H1 (cell line): Measurements from ENCODE around the gene OPALIN. TPM values are rescaled to one million over a fixed set of nuclear protein-coding genes. Genes with fewer than 3 reads are reported as not detected.
A peak's percentile ranks its signal among the peaks of the same experiment; 100 is the strongest.

Experiments
- CTCF ChIA-PET: fragments of 300-600 bp; sonication (Branson Sonifier 250); formaldehyde crosslinking; loops from one replicate; lab custom pipeline; 2021; ENCODE audit not compliant: partially characterized antibody; lab: Charles Lee
- POLR2A ChIA-PET: fragments of 300-600 bp; sonication (Branson Sonifier 250); formaldehyde crosslinking; loops from one replicate; lab custom pipeline; 2021; ENCODE audit warnings: inconsistent platforms; ENCODE audit not compliant: partially characterized antibody; lab: Charles Lee
- DNase-seq, 2 experiments: peaks; one replicate each; pipeline versions ENCODE4 v3.0.0 to v3.0.0-alpha.2; 2010 to 2022; ENCODE audit warnings: low spot score in 2 of 2, low read depth in 1 of 2, mixed read lengths in 1 of 2
- FAIRE-seq: peaks from 2 replicates; lab custom pipeline; 2011; peaks lifted over from hg19 to GRCh38; lab: Jason Lieb, UNC
- H2AFZ ChIP-seq: 2 replicates; pipeline ENCODE4 v1.8.1; 2012; ENCODE audit warnings: low read length, inconsistent platforms
- H2AK5ac ChIP-seq: 2 replicates; pipeline ENCODE4 v1.6.1; 2013; ENCODE audit warnings: low read depth, low read length
- H2BK120ac ChIP-seq: replicated peaks from 2 replicates; pipeline ENCODE3; 2013; ENCODE audit warnings: low read depth, low read length, inconsistent platforms
- H2BK12ac ChIP-seq: 2 replicates; pipeline ENCODE4 v1.6.1; 2013; ENCODE audit warnings: low read depth, low read length
- H2BK15ac ChIP-seq: 2 replicates; pipeline ENCODE4 v1.6.1; 2013; ENCODE audit warnings: low read length
- H2BK20ac ChIP-seq: 2 replicates; pipeline ENCODE4 v1.6.1; 2013; ENCODE audit warnings: low read length
- H2BK5ac ChIP-seq: 2 replicates; pipeline ENCODE4 v1.6.1; 2013; ENCODE audit warnings: low read depth, low read length
- H3K14ac ChIP-seq: 2 replicates; pipeline ENCODE4 v1.6.1; 2013; ENCODE audit warnings: inconsistent platforms; ENCODE audit not compliant: insufficient read length
- H3K18ac ChIP-seq: 2 replicates; pipeline ENCODE4 v1.6.1; 2013; ENCODE audit warnings: low read length; ENCODE audit errors: extremely low read depth
- H3K23ac ChIP-seq: 2 replicates; pipeline ENCODE4 v1.6.1; 2013; ENCODE audit warnings: inconsistent platforms; ENCODE audit not compliant: insufficient read length
- H3K23me2 ChIP-seq: 2 replicates; pipeline ENCODE4 v1.6.1; 2013; ENCODE audit warnings: low read depth, low read length
- H3K27ac ChIP-seq: 2 replicates; pipeline ENCODE4 v1.6.1; 2011; ENCODE audit warnings: low read depth, low read length, inconsistent platforms
- H3K27me3 ChIP-seq, 4 experiments: replicated peaks in 1 of 4; 1 replicate in 1 of 4; 2 replicates in 3 of 4; pipeline versions ENCODE4 v1.6.1 to v1.8.1; 2011 to 2013; ENCODE audit warnings: low read length in 3 of 4, mild to moderate bottlenecking in 3 of 4, inconsistent platforms in 2 of 4, mixed read lengths in 2 of 4, moderate library complexity in 1 of 4; ENCODE audit not compliant: control insufficient read depth in 3 of 4, insufficient read depth in 3 of 4; ENCODE audit errors: extremely low read depth in 1 of 4
- H3K36me3 ChIP-seq, 4 experiments: 2 replicates each; pipeline versions ENCODE4 v1.6.1 to v1.8.1; 2011 to 2013; ENCODE audit warnings: mild to moderate bottlenecking in 4 of 4, low read length in 3 of 4, moderate library complexity in 2 of 4, control low read depth in 1 of 4, inconsistent platforms in 1 of 4; ENCODE audit not compliant: insufficient read depth in 4 of 4, control insufficient read depth in 2 of 4
- H3K4ac ChIP-seq: replicated peaks from 2 replicates; pipeline ENCODE3; 2013; ENCODE audit warnings: low read length, low read depth, mixed read lengths, inconsistent platforms; ENCODE audit not compliant: insufficient read length
- H3K4me1 ChIP-seq, 4 experiments: replicated peaks in 1 of 4; 1 replicate in 1 of 4; 2 replicates in 3 of 4; pipeline versions ENCODE4 v1.6.1 to v1.8.1; 2011 to 2013; ENCODE audit warnings: low read length in 3 of 4, inconsistent platforms in 2 of 4, mixed read lengths in 1 of 4; ENCODE audit not compliant: insufficient read depth in 4 of 4, control insufficient read depth in 3 of 4
- H3K4me2 ChIP-seq, 2 experiments: 2 replicates each; pipeline versions ENCODE4 v1.6.1 to v1.8.1; 2011 to 2013; ENCODE audit warnings: low read depth in 2 of 2, low read length in 2 of 2, control low read depth in 1 of 2, inconsistent platforms in 1 of 2, mild to moderate bottlenecking in 1 of 2; ENCODE audit not compliant: insufficient read depth in 1 of 2
- H3K4me3 ChIP-seq, 4 experiments: fragments of 200-600, 300-600 bp in 1 of 4; sonication (generic), shearing (Covaris generic), sonication (Bioruptor Twin) in 1 of 4; 2 replicates each; pipeline versions ENCODE4 v1.5.1 to v1.8.1; 2011 to 2016; ENCODE audit warnings: low read length in 4 of 4, low read depth in 3 of 4, control low read depth in 2 of 4, inconsistent platforms in 2 of 4, mild to moderate bottlenecking in 2 of 4, mixed read lengths in 1 of 4, moderate library complexity in 1 of 4; ENCODE audit not compliant: insufficient read depth in 2 of 4; ENCODE audit errors: extremely low read depth in 1 of 4
- H3K56ac ChIP-seq: replicated peaks from 2 replicates; pipeline ENCODE3; 2013; ENCODE audit warnings: low read depth, mild to moderate bottlenecking, mixed read lengths, low read length, inconsistent platforms; ENCODE audit not compliant: insufficient read length
- H3K79me1 ChIP-seq: 2 replicates; pipeline ENCODE4 v1.6.1; 2013; ENCODE audit warnings: low read depth, low read length, control low read depth
- H3K79me2 ChIP-seq, 2 experiments: 2 replicates each; pipeline versions ENCODE4 v1.6.1 to v1.8.1; 2012 to 2013; ENCODE audit warnings: low read length in 2 of 2, mild to moderate bottlenecking in 2 of 2, inconsistent platforms in 1 of 2; ENCODE audit not compliant: insufficient read depth in 2 of 2, control insufficient read depth in 1 of 2
- H3K9ac ChIP-seq, 4 experiments: replicated peaks in 1 of 4; 1 replicate in 1 of 4; 2 replicates in 3 of 4; pipeline versions ENCODE4 v1.6.1 to v1.8.1; 2011 to 2013; ENCODE audit warnings: low read depth in 3 of 4, low read length in 3 of 4, control low read depth in 2 of 4, mild to moderate bottlenecking in 2 of 4, moderate library complexity in 2 of 4, inconsistent platforms in 1 of 4; ENCODE audit errors: extremely low read depth in 1 of 4
- H3K9me3 ChIP-seq, 2 experiments: 2 replicates each; pipeline versions ENCODE4 v1.6.1 to v1.8.1; 2012 to 2013; ENCODE audit warnings: mild to moderate bottlenecking in 2 of 2, moderate library complexity in 2 of 2, control low read depth in 1 of 2, inconsistent platforms in 1 of 2, low read depth in 1 of 2, low read length in 1 of 2, mixed read lengths in 1 of 2; ENCODE audit not compliant: insufficient read depth in 2 of 2
- H4K20me1 ChIP-seq, 2 experiments: replicated peaks in 1 of 2; 2 replicates each; pipeline versions ENCODE3 to v1.8.1; 2011 to 2013; ENCODE audit warnings: inconsistent platforms in 2 of 2, low read length in 2 of 2, mild to moderate bottlenecking in 1 of 2; ENCODE audit not compliant: insufficient read depth in 2 of 2, control insufficient read depth in 1 of 2
- H4K5ac ChIP-seq: 2 replicates; pipeline ENCODE4 v1.6.1; 2013; ENCODE audit warnings: low read length, low read depth, mixed read lengths, inconsistent platforms; ENCODE audit not compliant: insufficient read length
- H4K8ac ChIP-seq: 2 replicates; pipeline ENCODE4 v1.8.0; 2013; ENCODE audit warnings: mild to moderate bottlenecking, moderate library complexity, low read length, inconsistent platforms; ENCODE audit not compliant: insufficient read depth; ENCODE audit errors: extremely low read depth
- H4K91ac ChIP-seq: replicated peaks from 2 replicates; pipeline ENCODE3; 2013; ENCODE audit warnings: low read length, mixed read lengths, inconsistent platforms; ENCODE audit not compliant: insufficient read length
- BACH1 ChIP-seq: IDR thresholded peaks from 2 replicates; pipeline ENCODE4 v1.6.1; 2012; ENCODE audit warnings: low read length, improper control_type of control experiment
- GABPA ChIP-seq: IDR thresholded peaks from 2 replicates; pipeline ENCODE4 v1.6.1; 2011; ENCODE audit warnings: mild to moderate bottlenecking, low read length, moderate library complexity, borderline replicate concordance; ENCODE audit not compliant: insufficient read depth
- HDAC6 ChIP-seq: IDR thresholded peaks from one replicate; pipeline ENCODE4 v1.7.1; 2012; ENCODE audit warnings: low read depth, mild to moderate bottlenecking, inconsistent platforms, low read length, moderate library complexity
- MAFK ChIP-seq: IDR thresholded peaks from 2 replicates; pipeline ENCODE4 v1.6.1; 2012; ENCODE audit warnings: low read depth, mild to moderate bottlenecking, improper control_type of control experiment, low read length
- SIN3A ChIP-seq, 2 experiments: IDR thresholded peaks in 1 of 2; conservative IDR thresholded peaks in 1 of 2; 2 replicates each; pipeline ENCODE4 v1.6.1; 2011 to 2012; ENCODE audit warnings: low read length in 2 of 2, improper control_type of control experiment in 1 of 2, low read depth in 1 of 2, mild to moderate bottlenecking in 1 of 2
- WGBS, 2 experiments: shearing (Covaris generic) in 1 of 2; methylation state at CpG; one replicate each; pipeline versions ENCODE4 v1.1.6 to v1.1.7; 2013 to 2015; ENCODE audit warnings: low lambda C conversion rate in 2 of 2, mixed read lengths in 2 of 2, inconsistent platforms in 1 of 2, low coverage in 1 of 2, missing lambda C conversion rate in 1 of 2; ENCODE audit not compliant: insufficient replicate concordance in 2 of 2, insufficient coverage in 1 of 2, insufficient read length in 1 of 2; ENCODE audit errors: extremely low coverage in 1 of 2, missing lambda C conversion rate in 1 of 2; 5-methylcytosine and 5-hydroxymethylcytosine counted together
- polyA plus RNA-seq, 7 experiments: library from polyadenylated mRNA; depleted of rRNA in 3 of 7; stranded (reverse) in 5 of 7; unstranded in 2 of 7; fragments of >200 nt in 5 of 7; fragments of 200-250 nt in 2 of 7; gene quantifications; 1 replicate in 5 of 7; 2 replicates in 1 of 7; 4 replicates in 1 of 7; pipeline versions ENCODE4 v1.2.1 to v1.2.3, GENCODE V29; 2011 to 2013; ENCODE audit warnings: missing spikeins in 2 of 7, mixed read lengths in 2 of 7
- total RNA-seq: library from RNA; stranded (reverse); fragmentation: NEBNext Ultra II Directional; extraction: Animal tissue kit (Norgen Biotek cat#: 25700); gene quantifications from 2 replicates; pipeline ENCODE4 v1.2.1, GENCODE V29; 2021

Gene OPALIN
- total and polyA plus RNA-seq, 2 of the 8 experiments (the other 6 are each of a cell fraction or from before 2014, with no cell fraction given): 0.03 TPM; not detected in 1

- peaks cover 0 to 6% (median 0%) of the 10 kb centered on the region in 4 experiments; a peak in 2 of 7 replicates for H3K4me1 ChIP-seq
- no peaks in the 10 kb centered on the region for H3K27me3 ChIP-seq
- H2BK15ac ChIP-seq: no peak overlapping the region
- no peak for FAIRE-seq
- H4K91ac ChIP-seq: peak overlapping the region; percentile 2
- 79% methylated on average over 3 of the region's 3 CpGs; no CpG with 5 or more reads in 1 of the 2 experiments for WGBS, 2 experiments
- no peak overlapping the region for H3K56ac ChIP-seq
- no peak for DNase-seq
- H3K9me3 ChIP-seq: no peaks in the 10 kb centered on the region
- no peaks in the 10 kb centered on the region for H3K79me2 ChIP-seq
- no peaks in the 10 kb centered on the region for H3K36me3 ChIP-seq
- no peaks in the 10 kb centered on the region for H3K23me2 ChIP-seq
- H2AK5ac ChIP-seq: no peak overlapping the region
- no peak overlapping the region for H3K23ac ChIP-seq
- no peak overlapping the region for H3K27ac ChIP-seq
- H3K14ac ChIP-seq: no peak overlapping the region
- H3K9ac ChIP-seq: no peak overlapping the region
- H3K4me3 ChIP-seq: no peak overlapping the region
- H2BK120ac ChIP-seq: no peak overlapping the region
- H4K20me1 ChIP-seq: no peaks in the 10 kb centered on the region
- no peak overlapping the region for H3K4ac ChIP-seq
- H4K8ac ChIP-seq: no peak overlapping the region
- peak overlapping the region; percentile 81 for H2AFZ ChIP-seq
- H3K79me1 ChIP-seq: no peaks in the 10 kb centered on the region
- no peak overlapping the region; the same call in 1 of the 2 replicates for H2BK5ac ChIP-seq
- H4K5ac ChIP-seq: no peak overlapping the region
- peak overlapping the region; percentile 10; the same call in 1 of the 2 replicates for H2BK12ac ChIP-seq
- ChIA-PET POLR2A (interaction anchor here (1.7 kb wide), 1 partner anchor 10 kb away, joined by 4 read pairs; no protein-coding TSS in a partner anchor), CTCF (interaction anchor here (0.7 to 11.8 kb wide), 19 partner anchors 9 to 303 kb away, joined by 3 to 119 read pairs (median 4); no protein-coding TSS in a partner anchor)
- no peak overlapping the region for H3K4me2 ChIP-seq
- no peak overlapping the region for H3K18ac ChIP-seq
- TF ChIP-seq GABPA (no peak), SIN3A (conservative IDR thresholded peaks at IDR 0.05 in 1 of 2, IDR thresholded peaks at IDR 0.05 in 1 of 2; ENCODE audit: low read depth in 1 of 2, low read length in 2 of 2) (no peak), BACH1 (peak; percentile 92), HDAC6 (no peak), MAFK (peak; percentile 79)
- H2BK20ac ChIP-seq: no peak overlapping the region
These were observed 38.9 kb downstream of the OPALIN start for GRCh38 chr10:96319754-96320474.
